Measurements from ENCODE around the gene DHODH. TPM values are rescaled to one million over a fixed set of nuclear protein-coding genes. Genes with fewer than 3 reads are reported as not detected.

The DHODH gene
- total RNA-seq, 1 donor from 2014 or later: 4.7 TPM

- Mint-ChIP-seq H3K36me3 (ENCODE audit: low read depth, unreplicated experiment) (no peaks in the 10 kb centered on the region), H3K9me3 (ENCODE audit: unreplicated experiment) (no peaks in the 10 kb centered on the region), H3K4me3 (ENCODE audit: unreplicated experiment) (no peak overlapping the region), H3K4me1 (ENCODE audit: unreplicated experiment) (peaks cover 5% of the 10 kb centered on the region), H3K27me3 (ENCODE audit: unreplicated experiment) (no peaks in the 10 kb centered on the region), H3K27ac (ENCODE audit: unreplicated experiment) (no peak overlapping the region)
- TF ChIP-seq CTCF (IDR thresholded peaks at IDR 0.05; ENCODE audit: unreplicated experiment): no peak
- no peak for DNase-seq (ENCODE audit: low spot score)
Observed at GRCh38 chr16:71966932-71967331, 41.6 kb upstream of the DHODH start.

GRCh38 chr16:71969353-71969752 is 39.2 kb upstream of the DHODH start:
- DNase-seq (ENCODE audit: low spot score): no peak
- H3K36me3 Mint-ChIP-seq (ENCODE audit: low read depth, unreplicated experiment): no peaks in the 10 kb centered on the region
- H3K9me3 Mint-ChIP-seq (ENCODE audit: unreplicated experiment): no peaks in the 10 kb centered on the region
- TF ChIP-seq CTCF (IDR thresholded peaks at IDR 0.05; ENCODE audit: unreplicated experiment): no peak
- H3K27me3 Mint-ChIP-seq (ENCODE audit: unreplicated experiment): no peaks in the 10 kb centered on the region
- no peak overlapping the region for H3K27ac Mint-ChIP-seq (ENCODE audit: unreplicated experiment)
- no peak overlapping the region for H3K4me3 Mint-ChIP-seq (ENCODE audit: unreplicated experiment)
- no peaks in the 10 kb centered on the region for H3K4me1 Mint-ChIP-seq (ENCODE audit: unreplicated experiment)

GRCh38 chr16:71971571-71971970 is 37.0 kb upstream of the DHODH start:
- TF ChIP-seq CTCF (IDR thresholded peaks at IDR 0.05; ENCODE audit: unreplicated experiment): no peak
- Mint-ChIP-seq H3K27ac (ENCODE audit: unreplicated experiment) (no peak overlapping the region), H3K9me3 (ENCODE audit: unreplicated experiment) (no peaks in the 10 kb centered on the region), H3K36me3 (ENCODE audit: low read depth, unreplicated experiment) (no peaks in the 10 kb centered on the region), H3K27me3 (ENCODE audit: unreplicated experiment) (peaks cover 3% of the 10 kb centered on the region), H3K4me1 (ENCODE audit: unreplicated experiment) (no peaks in the 10 kb centered on the region), H3K4me3 (ENCODE audit: unreplicated experiment) (no peak overlapping the region)
- DNase-seq (ENCODE audit: low spot score): no peak

- H3K27me3 Mint-ChIP-seq (ENCODE audit: unreplicated experiment): peaks cover 3% of the 10 kb centered on the region
- H3K27ac Mint-ChIP-seq (ENCODE audit: unreplicated experiment): no peak overlapping the region
- H3K9me3 Mint-ChIP-seq (ENCODE audit: unreplicated experiment): no peaks in the 10 kb centered on the region
- DNase-seq (ENCODE audit: low spot score): no peak
- H3K4me1 Mint-ChIP-seq (ENCODE audit: unreplicated experiment): no peaks in the 10 kb centered on the region
- no peaks in the 10 kb centered on the region for H3K36me3 Mint-ChIP-seq (ENCODE audit: low read depth, unreplicated experiment)
- no peak for TF ChIP-seq CTCF (IDR thresholded peaks at IDR 0.05; ENCODE audit: unreplicated experiment)
- H3K4me3 Mint-ChIP-seq (ENCODE audit: unreplicated experiment): no peak overlapping the region
Observed at GRCh38 chr16:71972356-71972755, 36.2 kb upstream of the DHODH start.

- peaks cover 3% of the 10 kb centered on the region for H3K27me3 Mint-ChIP-seq (ENCODE audit: unreplicated experiment)
- no peaks in the 10 kb centered on the region for H3K36me3 Mint-ChIP-seq (ENCODE audit: low read depth, unreplicated experiment)
- no peak for DNase-seq (ENCODE audit: low spot score)
- no peak overlapping the region for H3K4me3 Mint-ChIP-seq (ENCODE audit: unreplicated experiment)
- no peaks in the 10 kb centered on the region for H3K9me3 Mint-ChIP-seq (ENCODE audit: unreplicated experiment)
- H3K27ac Mint-ChIP-seq (ENCODE audit: unreplicated experiment): no peak overlapping the region
- no peaks in the 10 kb centered on the region for H3K4me1 Mint-ChIP-seq (ENCODE audit: unreplicated experiment)
- no peak for TF ChIP-seq CTCF (IDR thresholded peaks at IDR 0.05; ENCODE audit: unreplicated experiment)
Observed at GRCh38 chr16:71973001-71973400, 35.5 kb upstream of the DHODH start.

Measured in endothelial cell (in vitro differentiated cells).